OCI-M2 (cell line): ENCODE data around the gene ME1.
"Not testable (repeated sequence)": the region's sequence is repeated elsewhere in the genome, so short reads cannot be mapped to it uniquely, and the experiment has no call there.

ENCODE experiments used
- DNase-seq: peaks from one replicate; lab custom pipeline; 2025; ENCODE audit not compliant: unreplicated experiment; lab: John Stamatoyannopoulos, UW

ME1 gene

GRCh38 chr6:83432636-83433035 lies 1.8 kb upstream of the ME1 start:
- no peak for DNase-seq

- DNase-seq: no peak
Observed at GRCh38 chr6:83431545-83432155, 799 bp upstream of the ME1 start.

GRCh38 chr6:83429857-83430610 lies 817 bp downstream of the ME1 start:
- DNase-seq: no peak

DNA sequence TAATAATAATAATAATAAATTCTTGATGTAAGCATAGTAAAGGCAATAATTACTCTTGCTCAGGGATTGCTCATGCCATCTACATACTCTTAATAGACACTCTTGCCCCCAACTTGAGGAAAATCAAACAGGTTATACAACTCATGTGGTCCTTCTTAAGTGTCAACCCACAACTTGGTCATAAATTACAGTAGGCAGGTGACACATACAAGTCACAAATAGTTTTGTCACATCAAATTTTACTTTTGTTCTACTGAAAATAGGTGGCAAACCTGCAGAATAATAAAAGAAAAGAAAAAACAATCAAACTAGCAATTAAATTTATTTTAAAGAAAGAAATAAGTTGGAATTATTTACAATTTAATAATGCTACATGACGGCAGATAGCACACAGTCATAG lies 1.6 kb downstream of the ME1 start:
- no peak for DNase-seq

- DNase-seq: no peak
Observed at GRCh38 chr6:83424392-83425018, 6.3 kb downstream of the ME1 start.

DNA sequence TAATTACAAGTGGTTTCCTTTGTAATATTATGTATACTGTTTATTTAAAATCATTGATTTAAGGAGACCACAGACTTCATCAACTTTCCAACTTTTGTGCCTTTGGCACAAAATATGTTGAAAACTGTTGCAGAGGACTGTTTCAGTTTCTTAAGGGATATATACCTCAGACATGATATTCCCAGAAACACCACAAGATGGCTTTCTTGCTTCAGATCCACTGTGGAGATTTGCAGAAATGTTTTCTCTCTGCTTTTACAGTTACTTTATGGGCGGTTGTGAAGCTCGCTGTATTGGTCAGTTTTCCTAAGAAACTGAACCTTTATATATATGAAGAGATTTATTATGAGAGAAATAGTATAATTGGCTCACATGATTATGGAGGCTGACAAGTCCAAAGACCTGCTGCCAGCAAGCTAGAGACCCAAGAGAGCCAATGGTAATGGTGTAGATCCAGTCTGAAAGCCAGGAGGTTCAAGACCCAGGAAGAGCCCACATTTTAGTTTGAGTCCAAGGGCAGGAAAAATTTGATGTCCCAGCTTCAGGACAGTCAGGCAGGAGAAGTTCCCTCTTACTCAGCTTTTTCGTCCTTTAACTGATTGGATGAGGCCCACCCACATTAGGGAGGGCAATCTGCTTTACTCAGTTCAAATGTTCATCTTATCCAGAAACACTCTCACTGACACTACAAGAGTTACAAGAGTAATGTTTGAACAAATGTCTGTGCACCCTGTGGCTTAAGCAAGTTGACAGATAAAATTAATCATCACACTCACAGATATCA lies 12.8 kb downstream of the ME1 start:
- DNase-seq: no peak

- no peak for DNase-seq
Observed at GRCh38 chr6:83413068-83413467, 17.8 kb downstream of the ME1 start.

GRCh38 chr6:83411731-83412130 lies 19.1 kb downstream of the ME1 start:
- no peak for DNase-seq

DNA sequence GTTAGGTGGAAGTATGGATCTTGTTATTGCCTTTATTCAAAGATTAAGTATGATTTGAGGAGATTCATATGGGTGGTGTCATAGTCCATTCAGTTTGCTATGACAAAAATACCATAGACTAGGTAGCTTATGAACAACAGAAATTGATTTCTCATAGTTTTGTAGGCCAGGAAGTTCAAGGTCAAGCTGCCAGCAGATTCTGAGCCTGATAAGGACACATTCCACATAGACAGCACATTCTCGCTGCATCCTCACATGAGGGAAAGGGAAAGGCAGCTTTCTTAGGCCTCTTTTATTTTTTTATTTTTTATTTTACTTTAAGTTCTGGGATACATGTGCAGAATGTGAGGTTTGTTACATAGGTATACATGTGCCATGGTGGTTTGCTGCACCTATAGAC lies 27.7 kb downstream of the ME1 start:
- no peak for DNase-seq

GRCh38 chr6:83389606-83390005 lies 41.2 kb downstream of the ME1 start:
- no peak for DNase-seq

DNA sequence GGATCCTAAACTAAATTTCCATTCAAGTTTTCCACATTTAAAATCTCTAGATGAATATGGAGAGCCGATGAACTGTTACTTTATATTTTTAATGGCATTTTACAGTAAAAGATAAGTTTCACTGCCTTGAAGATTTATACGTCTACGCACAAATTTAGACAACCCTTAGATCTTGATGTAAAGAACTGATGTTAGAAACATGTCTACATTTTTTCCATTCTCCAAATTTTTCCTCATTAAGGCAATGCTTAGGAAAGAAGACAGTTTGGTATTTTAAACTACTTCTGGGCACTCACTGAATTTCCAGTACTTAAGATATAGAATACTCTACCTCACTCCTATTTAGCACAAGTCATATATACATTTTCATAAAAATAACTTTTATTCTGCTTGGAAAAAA lies 45.4 kb downstream of the ME1 start:
- DNase-seq: no peak

GRCh38 chr6:83384751-83385150 lies 46.1 kb downstream of the ME1 start:
- no peak for DNase-seq

- no peak for DNase-seq
Observed at GRCh38 chr6:83381949-83382348, 48.9 kb downstream of the ME1 start.

DNA sequence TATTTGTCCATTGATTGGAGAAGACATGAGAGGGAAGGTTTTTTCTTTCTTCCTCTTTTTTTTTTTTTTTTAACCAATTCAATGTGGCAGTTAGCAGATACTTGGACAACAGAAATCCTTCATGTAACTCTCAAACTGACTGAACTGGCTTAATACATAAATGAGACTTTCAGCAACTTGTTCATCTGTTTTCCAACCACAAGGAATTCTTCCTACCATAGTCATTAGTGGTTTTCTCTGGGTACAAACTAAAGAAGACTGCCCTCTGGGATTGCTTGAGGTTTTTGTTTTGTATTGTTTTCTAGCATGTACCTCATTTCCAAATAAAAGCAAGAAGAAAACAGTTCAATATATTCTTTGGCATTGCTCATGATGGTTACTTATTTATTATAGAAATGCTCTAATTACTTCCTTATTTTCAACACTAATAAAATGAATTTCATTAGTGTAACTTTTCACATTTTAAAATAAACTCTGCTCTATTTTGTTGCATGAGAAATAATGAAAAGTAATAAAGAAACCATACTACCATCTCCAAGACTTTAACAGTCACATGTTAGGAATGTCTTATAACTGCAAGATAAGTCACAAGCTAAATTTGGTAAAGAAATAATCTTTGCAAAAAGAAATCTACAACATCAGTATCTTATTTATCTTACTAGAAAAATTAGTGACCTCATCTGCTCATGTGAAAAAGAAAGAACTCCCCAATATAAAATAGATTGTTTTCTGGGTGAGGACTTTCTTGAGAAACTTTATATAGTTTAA lies 52.0 kb downstream of the ME1 start:
- no peak for DNase-seq

GRCh38 chr6:83371423-83371822 lies 59.4 kb downstream of the ME1 start:
- no peak for DNase-seq

GRCh38 chr6:83370567-83370966 lies 60.3 kb downstream of the ME1 start:
- no peak for DNase-seq

GRCh38 chr6:83369692-83370091 lies 61.2 kb downstream of the ME1 start:
- no peak for DNase-seq

DNA sequence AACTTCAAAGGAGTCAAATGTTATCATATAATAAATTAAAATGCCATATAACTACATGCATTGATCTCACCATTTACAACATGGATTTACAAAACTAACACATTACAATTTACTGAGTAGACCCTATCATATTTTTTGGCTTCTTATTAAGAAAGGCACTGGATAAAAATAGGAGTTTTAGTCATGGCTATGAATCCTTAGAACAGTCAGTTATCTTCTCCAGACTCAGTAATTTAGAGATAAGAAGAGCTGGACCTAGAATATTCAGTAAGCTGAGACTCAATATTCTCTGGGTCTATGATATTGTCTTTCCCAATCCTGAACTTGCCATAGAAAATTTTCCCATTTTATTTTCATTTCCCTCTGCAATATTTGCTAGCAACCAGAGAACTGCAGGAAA lies 62.3 kb downstream of the ME1 start:
- DNase-seq: no peak

DNA sequence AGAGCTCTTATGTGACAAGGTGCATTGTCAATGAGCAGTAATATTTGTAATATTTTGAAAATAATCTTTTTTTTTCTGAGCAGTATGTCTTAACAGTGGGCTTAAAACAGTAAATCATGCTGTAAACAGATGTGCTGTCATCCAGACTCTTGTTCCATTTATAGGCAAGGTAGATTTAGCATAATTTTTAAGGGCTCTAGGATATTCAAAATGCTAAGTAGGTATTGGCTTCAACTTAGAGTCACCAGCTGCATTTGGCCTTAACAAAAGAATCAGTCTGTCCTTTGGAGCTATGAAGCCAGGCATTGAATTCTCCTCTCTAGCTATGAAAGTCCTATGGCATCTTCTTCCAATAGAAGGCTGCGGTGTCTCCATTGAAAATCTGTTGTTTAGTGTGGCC lies 63.7 kb downstream of the ME1 start:
- DNase-seq: no peak

DNA sequence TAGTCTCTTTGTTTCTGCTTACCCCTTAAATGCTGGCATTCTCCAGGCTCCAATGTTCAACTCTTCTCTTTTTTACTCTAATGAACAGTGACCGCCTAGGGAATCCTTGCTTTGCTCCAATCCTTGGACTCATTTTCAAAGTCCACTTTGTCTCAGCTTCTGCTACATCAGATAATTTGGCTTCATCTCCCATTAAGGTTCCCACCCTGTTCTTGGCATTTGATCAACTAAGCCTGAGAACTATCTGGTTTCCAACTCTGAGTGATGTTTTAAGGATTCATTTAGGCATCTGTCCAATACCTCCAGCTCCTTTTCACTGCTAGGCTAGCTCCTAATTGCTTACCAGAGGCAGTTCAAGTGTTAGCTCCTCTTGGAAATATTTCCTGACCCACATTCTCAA lies 64.9 kb downstream of the ME1 start:
- DNase-seq: no peak

DNA sequence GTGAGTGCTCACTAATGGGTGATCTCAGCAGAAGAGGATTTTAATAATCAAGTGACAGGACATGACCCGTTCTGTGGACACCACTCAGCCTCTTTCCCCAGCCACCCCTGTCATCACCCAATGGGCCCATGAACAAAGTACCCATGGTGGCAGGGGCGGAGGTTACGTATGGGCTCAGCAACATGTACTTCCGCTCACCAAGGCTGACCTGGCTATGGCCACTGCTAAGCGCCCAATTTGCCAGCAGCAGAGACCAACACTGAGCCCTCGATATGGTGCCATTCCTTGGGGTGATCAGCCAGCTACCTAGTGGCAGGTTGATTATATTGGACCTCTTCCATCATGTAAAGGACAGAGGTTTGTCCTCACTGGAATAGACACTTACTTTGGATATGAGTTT lies 68.5 kb downstream of the ME1 start:
- DNase-seq: not testable (repeated sequence)
